ENCODE data around the gene EDAR.

DNA sequence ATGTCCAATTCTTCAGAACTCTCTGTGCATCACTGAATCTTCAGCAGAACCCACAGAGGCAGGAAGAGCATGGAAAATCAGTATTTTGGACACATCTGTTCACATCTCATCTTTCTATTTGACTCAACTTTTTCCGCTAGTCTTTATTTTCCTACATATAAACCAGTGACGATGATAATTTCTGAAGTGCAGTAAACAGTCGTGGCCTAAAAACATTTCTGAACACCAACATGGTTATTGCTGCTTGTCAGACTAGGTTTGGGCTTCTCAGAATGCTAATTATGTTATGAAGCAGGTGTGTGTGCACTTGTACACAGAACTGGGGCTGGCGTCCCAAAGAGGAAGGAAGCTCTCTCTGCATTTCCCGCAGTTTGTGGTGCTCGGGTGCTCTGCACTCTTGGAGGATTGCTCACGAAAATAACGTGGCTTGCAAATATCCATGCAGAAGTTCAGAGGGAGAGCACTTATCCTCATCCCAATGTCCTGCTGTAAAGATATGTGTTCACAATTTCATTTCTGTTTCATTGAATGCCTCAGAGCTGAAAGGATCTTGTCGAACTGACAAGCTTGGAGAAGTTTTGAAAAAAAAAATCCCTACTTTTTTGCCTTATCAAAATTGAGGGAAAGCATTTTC is 50.8 kb downstream of the EDAR start:
- TF ChIP-seq, protein P1, sequence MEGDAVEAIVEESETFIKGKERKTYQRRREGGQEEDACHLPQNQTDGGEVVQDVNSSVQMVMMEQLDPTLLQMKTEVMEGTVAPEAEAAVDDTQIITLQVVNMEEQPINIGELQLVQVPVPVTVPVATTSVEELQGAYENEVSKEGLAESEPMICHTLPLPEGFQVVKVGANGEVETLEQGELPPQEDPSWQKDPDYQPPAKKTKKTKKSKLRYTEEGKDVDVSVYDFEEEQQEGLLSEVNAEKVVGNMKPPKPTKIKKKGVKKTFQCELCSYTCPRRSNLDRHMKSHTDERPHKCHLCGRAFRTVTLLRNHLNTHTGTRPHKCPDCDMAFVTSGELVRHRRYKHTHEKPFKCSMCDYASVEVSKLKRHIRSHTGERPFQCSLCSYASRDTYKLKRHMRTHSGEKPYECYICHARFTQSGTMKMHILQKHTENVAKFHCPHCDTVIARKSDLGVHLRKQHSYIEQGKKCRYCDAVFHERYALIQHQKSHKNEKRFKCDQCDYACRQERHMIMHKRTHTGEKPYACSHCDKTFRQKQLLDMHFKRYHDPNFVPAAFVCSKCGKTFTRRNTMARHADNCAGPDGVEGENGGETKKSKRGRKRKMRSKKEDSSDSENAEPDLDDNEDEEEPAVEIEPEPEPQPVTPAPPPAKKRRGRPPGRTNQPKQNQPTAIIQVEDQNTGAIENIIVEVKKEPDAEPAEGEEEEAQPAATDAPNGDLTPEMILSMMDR (IDR thresholded peaks at IDR 0.05) = no peak
- no peak for TF ChIP-seq POLR2A (IDR thresholded peaks at IDR 0.05)

All from sigmoid colon (tissue), 3 donors.